ENCODE results near the gene TMEM174.

DNA sequence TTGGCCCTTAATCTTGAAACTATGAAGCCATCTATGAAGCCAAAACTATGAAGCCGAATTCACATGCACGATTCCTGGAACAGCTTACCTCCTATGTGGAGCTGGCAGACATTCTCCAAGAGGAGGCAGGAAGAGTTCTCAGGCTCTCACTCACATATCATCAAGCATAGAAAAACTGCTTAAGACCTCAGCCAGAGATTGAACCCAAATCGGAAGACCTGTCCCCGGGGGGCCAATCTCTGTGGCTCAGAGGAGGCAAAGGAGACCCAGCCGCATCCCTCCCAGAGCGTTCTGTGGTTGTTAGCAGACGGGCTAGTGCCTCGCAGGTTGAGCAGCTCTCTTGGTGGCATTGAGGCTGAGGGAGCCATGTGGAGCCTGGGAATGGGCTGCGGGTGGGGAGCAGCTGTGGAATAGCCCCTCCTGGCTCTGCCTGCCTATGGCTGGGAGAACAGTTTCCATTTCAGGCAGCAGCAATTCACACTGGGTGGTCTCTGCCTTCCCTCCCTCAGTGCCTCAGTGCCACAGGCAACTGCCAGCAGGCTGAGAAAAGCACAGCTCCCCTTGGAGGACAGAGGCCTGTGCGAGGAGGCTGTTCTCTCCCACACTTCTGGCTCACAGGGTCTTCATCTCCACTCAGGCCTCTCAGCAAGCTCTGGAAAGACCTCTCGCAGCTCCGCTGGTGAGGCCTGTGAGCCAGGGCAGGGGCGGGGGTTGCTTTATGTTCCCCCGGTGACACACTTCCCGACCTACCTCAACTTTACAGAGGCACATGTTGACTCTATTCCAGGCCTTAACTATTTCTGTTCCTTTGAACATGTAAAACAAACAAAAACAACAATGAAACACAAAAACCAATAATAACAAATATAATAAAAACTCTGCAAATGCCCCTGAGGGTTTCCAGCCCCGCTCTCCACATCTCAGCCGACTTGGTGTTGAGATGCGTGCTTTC is 17.4 kb upstream of the TMEM174 start:
- TF ChIP-seq, protein P1, sequence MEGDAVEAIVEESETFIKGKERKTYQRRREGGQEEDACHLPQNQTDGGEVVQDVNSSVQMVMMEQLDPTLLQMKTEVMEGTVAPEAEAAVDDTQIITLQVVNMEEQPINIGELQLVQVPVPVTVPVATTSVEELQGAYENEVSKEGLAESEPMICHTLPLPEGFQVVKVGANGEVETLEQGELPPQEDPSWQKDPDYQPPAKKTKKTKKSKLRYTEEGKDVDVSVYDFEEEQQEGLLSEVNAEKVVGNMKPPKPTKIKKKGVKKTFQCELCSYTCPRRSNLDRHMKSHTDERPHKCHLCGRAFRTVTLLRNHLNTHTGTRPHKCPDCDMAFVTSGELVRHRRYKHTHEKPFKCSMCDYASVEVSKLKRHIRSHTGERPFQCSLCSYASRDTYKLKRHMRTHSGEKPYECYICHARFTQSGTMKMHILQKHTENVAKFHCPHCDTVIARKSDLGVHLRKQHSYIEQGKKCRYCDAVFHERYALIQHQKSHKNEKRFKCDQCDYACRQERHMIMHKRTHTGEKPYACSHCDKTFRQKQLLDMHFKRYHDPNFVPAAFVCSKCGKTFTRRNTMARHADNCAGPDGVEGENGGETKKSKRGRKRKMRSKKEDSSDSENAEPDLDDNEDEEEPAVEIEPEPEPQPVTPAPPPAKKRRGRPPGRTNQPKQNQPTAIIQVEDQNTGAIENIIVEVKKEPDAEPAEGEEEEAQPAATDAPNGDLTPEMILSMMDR (IDR thresholded peaks at IDR 0.05; ENCODE audit: low read depth, low read length): no peak
- TF ChIP-seq EZH2phosphoT487 (IDR thresholded peaks at IDR 0.05; ENCODE audit: low read depth): no peak
